Measurements from ENCODE around the gene CRYAA.

DNA sequence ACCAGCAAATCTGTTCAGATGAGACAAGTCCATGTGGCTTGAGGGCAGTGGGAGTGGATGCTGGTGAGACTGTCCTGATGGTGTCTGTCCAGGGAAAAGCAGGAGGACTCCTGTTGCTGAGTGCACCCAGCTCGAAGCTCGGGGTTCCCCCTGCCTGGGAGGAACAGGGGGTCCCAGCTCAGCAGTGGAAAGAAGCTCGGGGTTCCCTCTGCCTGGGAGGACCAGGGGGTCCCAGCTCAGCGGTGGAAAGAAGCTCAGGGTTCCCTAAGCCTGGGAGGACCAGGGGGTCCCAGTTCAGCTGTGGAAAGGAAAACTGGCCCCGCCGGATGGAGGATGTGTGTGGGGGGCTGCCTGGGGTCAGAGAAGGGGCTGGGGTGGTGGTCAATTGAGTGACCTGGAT lies 39.1 kb downstream of the CRYAA start:
- TF ChIP-seq CTCF (IDR thresholded peaks at IDR 0.05; ENCODE audit: low read length): no peak
- TF ChIP-seq EZH2 (optimal IDR thresholded peaks at IDR 0.05; ENCODE audit: low read depth, low read length): no peak
- TF ChIP-seq EZH2phosphoT487 (IDR thresholded peaks at IDR 0.05; ENCODE audit: low read length): no peak
